Neural cell (in vitro differentiated cells): ENCODE measurements around the gene JUNB. TPM values are rescaled to one million over a fixed set of nuclear protein-coding genes. Genes with fewer than 3 reads are reported as not detected.

Experiments used
- H2AFZ ChIP-seq: fragments of 200-600, 300-800 bp; sonication (generic), shearing (Covaris generic); 2 replicates; pipeline ENCODE4 v1.6.0; 2014; ENCODE audit warnings: low read depth, mild to moderate bottlenecking, antibody characterized with exemption, low read length, moderate library complexity
- H3F3A ChIP-seq: fragments of 200-600 bp; shearing (Covaris generic); 2 replicates; pipeline ENCODE4 v1.6.1; 2016; ENCODE audit warnings: mild to moderate bottlenecking, moderate library complexity, mixed read lengths, antibody characterized with exemption, low read length; ENCODE audit not compliant: insufficient read depth, poor library complexity, severe bottlenecking
- H3K27ac ChIP-seq: fragments of 200-600, 300-800 bp; sonication (generic), shearing (Covaris generic); 2 replicates; pipeline ENCODE4 v1.5.1; 2014; ENCODE audit warnings: mild to moderate bottlenecking, low read length, moderate library complexity
- H3K27me3 ChIP-seq: fragments of 300-800, 200-600 bp; sonication (generic), shearing (Covaris generic); 2 replicates; pipeline ENCODE4 v1.6.0; 2014; ENCODE audit warnings: mild to moderate bottlenecking, low read depth, low read length, moderate library complexity; ENCODE audit not compliant: insufficient read depth
- H3K36me3 ChIP-seq: fragments of 300-800, 200-600 bp; sonication (generic), shearing (Covaris generic); 2 replicates; pipeline ENCODE4 v1.5.1; 2014; ENCODE audit warnings: mild to moderate bottlenecking, antibody characterized with exemption, low read length, moderate library complexity; ENCODE audit not compliant: insufficient read depth
- H3K4me2 ChIP-seq: fragments of 300-800, 200-600 bp; sonication (generic), shearing (Covaris generic); 2 replicates; pipeline ENCODE4 v1.6.0; 2014; ENCODE audit warnings: mild to moderate bottlenecking, low read length
- H3K4me3 ChIP-seq: fragments of 300-800, 200-600 bp; sonication (generic), shearing (Covaris generic); 2 replicates; pipeline ENCODE4 v1.5.1; 2014; ENCODE audit warnings: mild to moderate bottlenecking, low read length, moderate library complexity
- H3K79me2 ChIP-seq: fragments of 200-600 bp; shearing (Covaris generic); replicated peaks from 2 replicates; pipeline ENCODE4 v1.6.0; 2014; ENCODE audit warnings: mild to moderate bottlenecking, low read length, moderate library complexity; ENCODE audit not compliant: insufficient read depth
- H3K9ac ChIP-seq: fragments of 300-800, 200-600 bp; sonication (generic), shearing (Covaris generic); 2 replicates; pipeline ENCODE4 v1.6.1; 2016; ENCODE audit warnings: mild to moderate bottlenecking, low read length, mixed read lengths
- H3K9me2 ChIP-seq: fragments of 200-600 bp; shearing (Covaris generic); 2 replicates; pipeline ENCODE4 v1.6.1; 2016; ENCODE audit warnings: mild to moderate bottlenecking, low read length, mixed read lengths; ENCODE audit not compliant: insufficient read depth
- H3K9me3 ChIP-seq: fragments of 200-600, 300-800 bp; sonication (generic), shearing (Covaris generic); 2 replicates; pipeline ENCODE4 v1.6.1; 2016; ENCODE audit warnings: mild to moderate bottlenecking, mixed run types, low read length, moderate library complexity, mixed read lengths
- H4K20me1 ChIP-seq: fragments of 200-600 bp; shearing (Covaris generic); 2 replicates; pipeline ENCODE4 v1.6.1; 2016; ENCODE audit warnings: mild to moderate bottlenecking, mixed run types; ENCODE audit not compliant: insufficient read depth
- EP300 ChIP-seq: fragments of 450-650 bp; conservative IDR thresholded peaks from 2 replicates; pipeline ENCODE4 v1.6.1; 2014; ENCODE audit warnings: antibody characterized with exemption, mild to moderate bottlenecking, moderate library complexity; ENCODE audit not compliant: poor library complexity, severe bottlenecking
- EZH2 ChIP-seq: fragments of 200-600, 300-800 bp; shearing (Covaris generic), sonication (generic); IDR thresholded peaks from 2 replicates; pipeline ENCODE4 v1.6.1; 2014; ENCODE audit warnings: antibody characterized with exemption, low read length, borderline replicate concordance, mild to moderate bottlenecking; ENCODE audit not compliant: insufficient read depth, poor library complexity, severe bottlenecking
- MXI1 ChIP-seq: fragments of 450-650 bp; conservative IDR thresholded peaks from 2 replicates; pipeline ENCODE4 v1.6.1; 2014; ENCODE audit warnings: antibody characterized with exemption, mild to moderate bottlenecking; ENCODE audit not compliant: poor library complexity, severe bottlenecking
- POLR2AphosphoS5 ChIP-seq: IDR thresholded peaks from 2 replicates; pipeline ENCODE4 v1.6.1; 2012
- RAD21 ChIP-seq: fragments of 450-650 bp; conservative IDR thresholded peaks from 2 replicates; pipeline ENCODE4 v1.6.1; 2014; ENCODE audit warnings: antibody characterized with exemption, mild to moderate bottlenecking, moderate library complexity
- SMC3 ChIP-seq: fragments of 450-650 bp; conservative IDR thresholded peaks from 2 replicates; pipeline ENCODE4 v1.6.1; 2014; ENCODE audit warnings: antibody characterized with exemption, mild to moderate bottlenecking, moderate library complexity; ENCODE audit not compliant: poor library complexity
- TAF1 ChIP-seq: IDR thresholded peaks from 2 replicates; pipeline ENCODE4 v1.6.1; 2012; ENCODE audit warnings: low read depth
- polyA plus RNA-seq: library from polyadenylated mRNA; depleted of rRNA; stranded (reverse); fragments of >200 nt; gene quantifications from 2 replicates; pipeline ENCODE4 v1.2.3, GENCODE V29; 2014
- TF ChIP-seq, protein P1 (sequence below): IDR thresholded peaks from 2 replicates; pipeline ENCODE4 v1.6.1; 2012; ENCODE audit warnings: borderline replicate concordance
- TF ChIP-seq, protein P2 (sequence below): fragments of 450-650 bp; IDR thresholded peaks from 2 replicates; pipeline ENCODE4 v1.5.1; 2014; ENCODE audit warnings: antibody characterized with exemption, mild to moderate bottlenecking, moderate library complexity; ENCODE audit not compliant: poor library complexity, severe bottlenecking

The JUNB gene
- polyA plus RNA-seq, 1 donor from 2014 or later: 18.7 TPM

DNA sequence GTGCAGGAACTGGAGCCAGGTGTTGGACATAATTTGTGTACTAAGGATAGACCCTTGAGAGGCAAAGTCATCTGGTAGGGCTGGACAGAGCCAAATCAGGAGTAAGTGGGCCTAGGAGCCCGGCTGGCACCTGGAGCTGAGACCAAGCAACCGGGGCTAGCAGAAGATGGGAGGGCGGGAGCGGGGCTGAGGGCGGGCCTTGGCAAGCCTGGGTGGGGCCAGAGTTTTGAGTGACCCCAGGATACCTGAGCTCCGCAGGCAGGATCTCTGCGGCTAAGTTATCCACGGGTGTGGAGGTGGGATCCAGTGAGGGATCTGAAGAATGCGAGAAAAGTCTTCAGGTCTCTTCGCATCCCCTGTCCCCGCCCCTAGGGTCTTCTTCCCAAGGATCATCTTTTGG lies 24.1 kb upstream of the JUNB start:
- Histone ChIP-seq H3K27me3 (no peaks in the 10 kb centered on the region), H3K9me2 (no peaks in the 10 kb centered on the region), H3K4me3 (no peak overlapping the region), H2AFZ (no peak overlapping the region), H4K20me1 (no peaks in the 10 kb centered on the region), H3K4me2 (no peak overlapping the region), H3K36me3 (no peaks in the 10 kb centered on the region), H3K27ac (no peak overlapping the region), H3F3A (no peaks in the 10 kb centered on the region), H3K9me3 (no peaks in the 10 kb centered on the region), H3K9ac (no peak overlapping the region), H3K79me2 (no peaks in the 10 kb centered on the region)
- no peak for TF ChIP-seq POLR2AphosphoS5
- TF ChIP-seq, protein P1, sequence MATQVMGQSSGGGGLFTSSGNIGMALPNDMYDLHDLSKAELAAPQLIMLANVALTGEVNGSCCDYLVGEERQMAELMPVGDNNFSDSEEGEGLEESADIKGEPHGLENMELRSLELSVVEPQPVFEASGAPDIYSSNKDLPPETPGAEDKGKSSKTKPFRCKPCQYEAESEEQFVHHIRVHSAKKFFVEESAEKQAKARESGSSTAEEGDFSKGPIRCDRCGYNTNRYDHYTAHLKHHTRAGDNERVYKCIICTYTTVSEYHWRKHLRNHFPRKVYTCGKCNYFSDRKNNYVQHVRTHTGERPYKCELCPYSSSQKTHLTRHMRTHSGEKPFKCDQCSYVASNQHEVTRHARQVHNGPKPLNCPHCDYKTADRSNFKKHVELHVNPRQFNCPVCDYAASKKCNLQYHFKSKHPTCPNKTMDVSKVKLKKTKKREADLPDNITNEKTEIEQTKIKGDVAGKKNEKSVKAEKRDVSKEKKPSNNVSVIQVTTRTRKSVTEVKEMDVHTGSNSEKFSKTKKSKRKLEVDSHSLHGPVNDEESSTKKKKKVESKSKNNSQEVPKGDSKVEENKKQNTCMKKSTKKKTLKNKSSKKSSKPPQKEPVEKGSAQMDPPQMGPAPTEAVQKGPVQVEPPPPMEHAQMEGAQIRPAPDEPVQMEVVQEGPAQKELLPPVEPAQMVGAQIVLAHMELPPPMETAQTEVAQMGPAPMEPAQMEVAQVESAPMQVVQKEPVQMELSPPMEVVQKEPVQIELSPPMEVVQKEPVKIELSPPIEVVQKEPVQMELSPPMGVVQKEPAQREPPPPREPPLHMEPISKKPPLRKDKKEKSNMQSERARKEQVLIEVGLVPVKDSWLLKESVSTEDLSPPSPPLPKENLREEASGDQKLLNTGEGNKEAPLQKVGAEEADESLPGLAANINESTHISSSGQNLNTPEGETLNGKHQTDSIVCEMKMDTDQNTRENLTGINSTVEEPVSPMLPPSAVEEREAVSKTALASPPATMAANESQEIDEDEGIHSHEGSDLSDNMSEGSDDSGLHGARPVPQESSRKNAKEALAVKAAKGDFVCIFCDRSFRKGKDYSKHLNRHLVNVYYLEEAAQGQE: no peak
- TF ChIP-seq, protein P2, sequence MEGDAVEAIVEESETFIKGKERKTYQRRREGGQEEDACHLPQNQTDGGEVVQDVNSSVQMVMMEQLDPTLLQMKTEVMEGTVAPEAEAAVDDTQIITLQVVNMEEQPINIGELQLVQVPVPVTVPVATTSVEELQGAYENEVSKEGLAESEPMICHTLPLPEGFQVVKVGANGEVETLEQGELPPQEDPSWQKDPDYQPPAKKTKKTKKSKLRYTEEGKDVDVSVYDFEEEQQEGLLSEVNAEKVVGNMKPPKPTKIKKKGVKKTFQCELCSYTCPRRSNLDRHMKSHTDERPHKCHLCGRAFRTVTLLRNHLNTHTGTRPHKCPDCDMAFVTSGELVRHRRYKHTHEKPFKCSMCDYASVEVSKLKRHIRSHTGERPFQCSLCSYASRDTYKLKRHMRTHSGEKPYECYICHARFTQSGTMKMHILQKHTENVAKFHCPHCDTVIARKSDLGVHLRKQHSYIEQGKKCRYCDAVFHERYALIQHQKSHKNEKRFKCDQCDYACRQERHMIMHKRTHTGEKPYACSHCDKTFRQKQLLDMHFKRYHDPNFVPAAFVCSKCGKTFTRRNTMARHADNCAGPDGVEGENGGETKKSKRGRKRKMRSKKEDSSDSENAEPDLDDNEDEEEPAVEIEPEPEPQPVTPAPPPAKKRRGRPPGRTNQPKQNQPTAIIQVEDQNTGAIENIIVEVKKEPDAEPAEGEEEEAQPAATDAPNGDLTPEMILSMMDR: no peak
- no peak for TF ChIP-seq SMC3
- no peak for TF ChIP-seq EZH2
- no peak for TF ChIP-seq TAF1
- no peak for TF ChIP-seq MXI1
- no peak for TF ChIP-seq RAD21
- TF ChIP-seq EP300: no peak

DNA sequence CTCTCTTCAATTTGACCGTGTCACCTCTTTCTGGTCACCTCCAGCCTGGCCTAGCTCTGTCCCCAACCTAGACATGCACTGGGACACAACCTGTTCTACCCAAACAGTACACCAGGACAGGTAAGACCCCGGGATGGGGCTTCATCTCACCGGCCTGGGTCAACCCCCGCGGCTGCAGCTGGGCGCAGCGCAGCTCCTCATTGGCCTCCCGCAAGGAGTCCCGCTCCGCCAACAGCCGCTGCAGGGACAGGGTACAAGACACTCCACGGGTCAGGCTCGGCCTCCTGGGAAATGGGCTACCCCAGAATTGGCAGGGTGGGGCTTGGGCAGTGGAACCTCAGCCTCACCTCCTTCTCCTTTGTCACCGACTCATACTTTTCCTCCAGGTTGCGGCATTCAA lies 23.6 kb upstream of the JUNB start:
- Histone ChIP-seq H3K4me2 (no peak overlapping the region), H3K9me2 (no peaks in the 10 kb centered on the region), H3K79me2 (no peaks in the 10 kb centered on the region), H3K9ac (no peak overlapping the region), H4K20me1 (no peaks in the 10 kb centered on the region), H3F3A (no peaks in the 10 kb centered on the region), H3K27me3 (no peaks in the 10 kb centered on the region), H3K27ac (no peak overlapping the region), H3K36me3 (no peaks in the 10 kb centered on the region), H2AFZ (no peak overlapping the region), H3K4me3 (no peak overlapping the region), H3K9me3 (no peaks in the 10 kb centered on the region)
- TF ChIP-seq TAF1: no peak

DNA sequence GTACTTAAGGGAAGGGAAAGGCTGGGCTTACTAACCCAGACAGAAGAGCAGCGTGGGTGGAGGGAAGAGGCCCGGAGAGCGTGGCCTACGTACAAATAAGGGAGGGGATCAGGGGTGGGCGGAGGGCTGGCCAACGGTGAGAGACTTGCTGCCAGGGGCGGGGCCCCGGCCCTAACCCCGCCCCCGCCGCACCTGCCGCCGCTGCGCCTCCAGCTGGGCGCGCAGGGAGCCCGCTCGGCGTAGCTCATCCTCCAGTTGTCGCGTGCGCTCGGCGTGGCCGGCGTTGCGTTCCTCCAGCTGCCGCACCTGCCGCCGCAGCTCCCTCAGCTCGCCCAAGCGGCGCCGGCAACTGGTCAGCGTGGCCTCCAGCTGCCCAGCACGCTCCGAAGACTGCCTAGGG lies 21.6 kb upstream of the JUNB start:
- Histone ChIP-seq H3K79me2 (no peaks in the 10 kb centered on the region), H3K4me3 (no peak overlapping the region), H3K9ac (no peak overlapping the region), H4K20me1 (no peaks in the 10 kb centered on the region), H3K4me2 (no peak overlapping the region), H3K9me2 (no peaks in the 10 kb centered on the region), H3K27me3 (no peaks in the 10 kb centered on the region), H3K9me3 (no peaks in the 10 kb centered on the region), H2AFZ (no peak overlapping the region), H3K27ac (no peak overlapping the region), H3K36me3 (no peaks in the 10 kb centered on the region), H3F3A (no peaks in the 10 kb centered on the region)
- TF ChIP-seq POLR2AphosphoS5 (no peak), MXI1 (no peak), TAF1 (no peak), EP300 (no peak), EZH2 (no peak), RAD21 (no peak), SMC3 (no peak)
- TF ChIP-seq, protein P1: no peak
- TF ChIP-seq, protein P2: no peak
